Retinal pigment epithelial cell (primary cell): ENCODE results near the gene KRTAP5-11.
"Not testable (repeated sequence)": the region's sequence is repeated elsewhere in the genome, so short reads cannot be mapped to it uniquely, and the experiment has no call there.

Experiments
- DNase-seq: peaks from one replicate; pipeline ENCODE4 v3.0.0-alpha.2; 2010; ENCODE audit warnings: low read depth
- H3K4me3 ChIP-seq: 2 replicates; pipeline ENCODE4 v1.5.1; 2011; ENCODE audit warnings: mild to moderate bottlenecking, low read length, control low read depth, moderate library complexity
- CTCF ChIP-seq: conservative IDR thresholded peaks from 2 replicates; pipeline ENCODE4 v1.5.1; 2011; ENCODE audit warnings: low read depth, low read length, control low read depth, inconsistent platforms

KRTAP5-11 gene

GRCh38 chr11:71582309-71582895, at the start of gene KRTAP5-11:
TSS of gene KRTAP5-11 (minus strand) at chr11:71582875. CDS start at chr11:71582837, 38 bp downstream.
- TF ChIP-seq CTCF, result no peak
- DNase-seq, result no peak
- no peak within 1 kb of the TSS for H3K4me3 ChIP-seq

GRCh38 chr11:71631551-71631950, 48.9 kb upstream of the KRTAP5-11 start:
- not testable (repeated sequence) for H3K4me3 ChIP-seq, DNase-seq

- not testable (repeated sequence) for H3K4me3 ChIP-seq, DNase-seq
These were observed 47.4 kb upstream of the KRTAP5-11 start for GRCh38 chr11:71630071-71630470.

GRCh38 chr11:71628943-71629342, 46.3 kb upstream of the KRTAP5-11 start:
- not testable (repeated sequence) for DNase-seq, H3K4me3 ChIP-seq

- not testable (repeated sequence) for H3K4me3 ChIP-seq, DNase-seq
These were observed 40.6 kb upstream of the KRTAP5-11 start for GRCh38 chr11:71623226-71623625.

GRCh38 chr11:71622561-71622960, 39.9 kb upstream of the KRTAP5-11 start:
- DNase-seq, H3K4me3 ChIP-seq: not testable (repeated sequence)

- DNase-seq, H3K4me3 ChIP-seq: not testable (repeated sequence)
These were observed 32.3 kb upstream of the KRTAP5-11 start for GRCh38 chr11:71615003-71615402.

- not testable (repeated sequence) for DNase-seq, H3K4me3 ChIP-seq
These were observed 31.8 kb upstream of the KRTAP5-11 start for GRCh38 chr11:71614366-71614917.

GRCh38 chr11:71613931-71614330, 31.3 kb upstream of the KRTAP5-11 start:
- H3K4me3 ChIP-seq, DNase-seq: not testable (repeated sequence)

- not testable (repeated sequence) for H3K4me3 ChIP-seq
These were observed 28.7 kb upstream of the KRTAP5-11 start for GRCh38 chr11:71611218-71611910.

GRCh38 chr11:71608272-71608671, 25.6 kb upstream of the KRTAP5-11 start:
- not testable (repeated sequence) for H3K4me3 ChIP-seq, DNase-seq

More at GRCh38 chr11:71611218-71611910, 28.7 kb upstream of the KRTAP5-11 start:
- not testable (repeated sequence) for DNase-seq

- not testable (repeated sequence) for DNase-seq, H3K4me3 ChIP-seq
These were observed 25.0 kb upstream of the KRTAP5-11 start for GRCh38 chr11:71607520-71608216.

GRCh38 chr11:71606853-71607519, 24.3 kb upstream of the KRTAP5-11 start:
- DNase-seq, result not testable (repeated sequence)

GRCh38 chr11:71604798-71605488, 22.3 kb upstream of the KRTAP5-11 start:
- not testable (repeated sequence) for DNase-seq, H3K4me3 ChIP-seq

More at GRCh38 chr11:71606853-71607519, 24.3 kb upstream of the KRTAP5-11 start:
- H3K4me3 ChIP-seq, result not testable (repeated sequence)

GRCh38 chr11:71603221-71603620, 20.5 kb upstream of the KRTAP5-11 start:
- DNase-seq, H3K4me3 ChIP-seq: not testable (repeated sequence)

- H3K4me3 ChIP-seq, DNase-seq: not testable (repeated sequence)
These were observed 6.9 kb upstream of the KRTAP5-11 start for GRCh38 chr11:71589546-71589920.

GRCh38 chr11:71588822-71589545, 6.3 kb upstream of the KRTAP5-11 start:
- not testable (repeated sequence) for DNase-seq, H3K4me3 ChIP-seq
